Measurements from ENCODE around the gene CRYBG1.

The CRYBG1 gene

DNA sequence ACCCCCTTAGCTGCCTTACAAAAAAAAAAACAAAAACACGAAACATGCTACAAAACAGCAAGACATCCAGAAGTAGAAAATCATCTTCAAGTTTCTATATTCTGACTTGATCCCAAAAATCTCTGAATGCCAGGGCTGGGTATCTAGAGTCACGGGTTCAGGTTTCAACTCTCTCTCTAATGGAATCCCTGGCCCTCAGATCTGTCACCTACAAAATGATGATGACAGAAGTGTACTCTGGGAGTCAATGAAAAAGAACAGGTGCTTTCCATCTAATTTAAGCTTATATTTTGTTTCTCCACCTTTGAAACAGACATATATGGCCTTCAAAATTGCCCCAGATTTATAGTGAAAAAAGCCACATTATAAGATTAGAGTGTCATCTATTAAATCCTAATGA is 250.5 kb downstream of the CRYBG1 start:
- in situ Hi-C loops (cut with MboI; ENCODE audit: low pct_unique_long_range_greater_than_20kb, low sequenced_read_pairs, unreplicated experiment), result no loop called here

DNA sequence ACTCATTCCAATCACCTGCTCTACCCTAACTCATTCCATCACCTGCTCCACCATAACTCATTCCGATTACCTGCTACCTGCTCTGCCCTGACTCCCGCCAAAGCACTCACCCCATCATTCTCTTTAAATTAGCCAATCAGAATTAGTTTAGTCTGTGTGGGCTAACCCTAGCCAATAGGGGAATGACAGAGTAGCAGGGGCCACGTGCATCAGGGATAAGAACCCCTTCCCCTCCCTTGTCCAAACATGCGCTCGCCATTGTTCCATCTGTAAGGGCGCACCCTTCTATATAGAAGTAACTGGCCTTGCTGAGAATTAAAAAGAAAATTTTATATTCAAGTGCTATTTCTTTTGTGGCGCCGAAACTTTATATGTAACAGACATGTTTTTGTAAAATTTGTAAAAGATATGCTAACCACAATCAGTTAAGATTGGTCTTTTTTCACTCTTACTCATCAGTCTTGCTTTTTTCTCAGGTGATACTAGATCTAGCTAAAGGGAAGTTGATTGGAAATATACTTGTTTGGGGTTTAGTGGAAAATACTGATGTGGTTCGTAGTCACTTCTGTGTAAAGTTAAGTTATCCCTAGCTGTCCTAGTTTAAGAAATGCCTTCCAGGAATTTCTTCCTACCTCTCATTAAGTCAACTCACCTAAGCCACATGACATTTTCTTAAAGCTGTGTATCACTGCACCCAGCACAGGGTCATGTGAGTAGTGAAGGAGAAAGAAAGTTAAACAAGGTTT is 252.3 kb downstream of the CRYBG1 start:
- TF ChIP-seq, protein P1, sequence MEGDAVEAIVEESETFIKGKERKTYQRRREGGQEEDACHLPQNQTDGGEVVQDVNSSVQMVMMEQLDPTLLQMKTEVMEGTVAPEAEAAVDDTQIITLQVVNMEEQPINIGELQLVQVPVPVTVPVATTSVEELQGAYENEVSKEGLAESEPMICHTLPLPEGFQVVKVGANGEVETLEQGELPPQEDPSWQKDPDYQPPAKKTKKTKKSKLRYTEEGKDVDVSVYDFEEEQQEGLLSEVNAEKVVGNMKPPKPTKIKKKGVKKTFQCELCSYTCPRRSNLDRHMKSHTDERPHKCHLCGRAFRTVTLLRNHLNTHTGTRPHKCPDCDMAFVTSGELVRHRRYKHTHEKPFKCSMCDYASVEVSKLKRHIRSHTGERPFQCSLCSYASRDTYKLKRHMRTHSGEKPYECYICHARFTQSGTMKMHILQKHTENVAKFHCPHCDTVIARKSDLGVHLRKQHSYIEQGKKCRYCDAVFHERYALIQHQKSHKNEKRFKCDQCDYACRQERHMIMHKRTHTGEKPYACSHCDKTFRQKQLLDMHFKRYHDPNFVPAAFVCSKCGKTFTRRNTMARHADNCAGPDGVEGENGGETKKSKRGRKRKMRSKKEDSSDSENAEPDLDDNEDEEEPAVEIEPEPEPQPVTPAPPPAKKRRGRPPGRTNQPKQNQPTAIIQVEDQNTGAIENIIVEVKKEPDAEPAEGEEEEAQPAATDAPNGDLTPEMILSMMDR (IDR thresholded peaks at IDR 0.05; ENCODE audit: extremely low read depth, insufficient read depth, missing control alignments), result no peak
- in situ Hi-C loops (cut with MboI; ENCODE audit: low pct_unique_long_range_greater_than_20kb, low sequenced_read_pairs, unreplicated experiment), result no loop called here
- DNase-seq (ENCODE audit: low spot score), result no peak

More for the DNA sequence above, 250.5 kb downstream of the CRYBG1 start:
- DNase-seq (ENCODE audit: low spot score), result no peak
- TF ChIP-seq, protein P1 (IDR thresholded peaks at IDR 0.05; ENCODE audit: extremely low read depth, insufficient read depth, missing control alignments), result no peak

DNA sequence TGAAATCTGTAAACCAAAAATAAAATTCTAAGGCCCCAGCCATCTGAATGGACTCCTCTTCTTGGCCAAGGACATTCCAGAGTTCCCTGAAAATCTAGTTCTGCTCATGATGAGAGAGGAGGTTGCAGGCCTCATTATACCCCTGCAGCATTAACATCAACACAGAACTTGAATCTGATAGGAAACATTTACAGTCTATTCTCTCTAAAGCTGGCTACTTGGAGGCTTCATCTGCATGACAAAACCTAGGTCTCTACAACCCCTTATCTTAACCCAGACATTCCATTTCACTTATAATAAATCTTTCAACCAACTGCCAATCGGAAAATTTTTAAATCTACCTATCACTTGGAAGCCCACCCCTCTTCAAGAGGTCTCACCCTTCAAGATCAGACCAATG is 253.1 kb downstream of the CRYBG1 start:
- no peak for DNase-seq (ENCODE audit: low spot score)
- in situ Hi-C loops (cut with MboI; ENCODE audit: low pct_unique_long_range_greater_than_20kb, low sequenced_read_pairs, unreplicated experiment), result no loop called here
- TF ChIP-seq, protein P1 (IDR thresholded peaks at IDR 0.05; ENCODE audit: extremely low read depth, insufficient read depth, missing control alignments), result no peak

DNA sequence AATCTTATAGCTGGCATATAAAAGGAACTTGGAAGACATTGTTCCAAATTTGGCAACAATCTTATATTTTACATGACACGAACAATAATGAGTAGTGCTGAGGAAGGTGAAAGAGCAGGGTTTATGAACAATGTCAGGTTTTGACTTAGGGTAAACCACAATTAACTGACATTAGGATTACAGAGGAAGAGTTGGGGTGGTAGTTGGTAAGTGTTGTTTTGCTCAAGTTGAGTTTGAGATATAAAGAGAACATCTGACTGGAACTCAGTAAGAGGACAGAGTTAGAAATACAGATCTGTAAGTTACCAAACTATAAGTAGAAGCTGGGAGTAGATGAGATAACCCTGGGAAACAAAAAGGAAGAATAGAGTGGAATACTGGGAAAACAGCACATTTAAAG is 253.6 kb downstream of the CRYBG1 start:
- in situ Hi-C loops (cut with MboI; ENCODE audit: low pct_unique_long_range_greater_than_20kb, low sequenced_read_pairs, unreplicated experiment), result no loop called here
- no peak for DNase-seq (ENCODE audit: low spot score)
- TF ChIP-seq, protein P1 (IDR thresholded peaks at IDR 0.05; ENCODE audit: extremely low read depth, insufficient read depth, missing control alignments), result no peak

DNA sequence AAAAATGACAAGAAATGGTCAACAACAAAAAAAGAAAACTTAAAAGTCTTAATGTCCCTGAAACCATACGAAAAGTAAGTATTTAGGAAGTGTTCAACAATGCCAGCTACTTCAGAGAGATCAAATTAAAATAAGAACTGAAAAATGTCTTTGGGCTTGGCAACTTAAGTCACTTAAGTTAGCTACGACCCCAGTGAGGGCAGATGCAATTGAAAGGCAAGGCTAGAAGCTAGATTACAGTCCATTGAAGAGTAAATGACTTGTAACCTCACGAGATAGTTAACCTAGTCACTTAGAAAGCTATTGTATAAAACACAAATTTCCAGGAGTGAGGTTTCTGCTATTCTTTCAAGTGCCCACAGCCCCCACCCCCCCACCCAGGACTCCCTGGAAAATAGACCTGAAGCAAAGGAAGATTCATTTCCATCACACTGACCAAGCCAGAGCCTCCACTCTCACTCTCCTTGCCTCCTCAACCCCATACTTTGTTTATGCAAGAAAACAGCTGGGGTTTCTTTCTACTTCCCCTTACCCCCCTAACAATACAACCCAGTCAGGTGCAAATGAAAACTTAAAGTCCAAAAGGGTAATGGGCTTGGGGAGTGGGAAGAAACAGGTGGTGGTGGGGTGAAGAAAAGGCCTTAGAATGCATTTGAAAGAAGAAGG is 254.2 kb downstream of the CRYBG1 start:
- DNase-seq (ENCODE audit: low spot score), result no peak
- TF ChIP-seq, protein P1 (IDR thresholded peaks at IDR 0.05; ENCODE audit: extremely low read depth, insufficient read depth, missing control alignments), result no peak
- in situ Hi-C loops (cut with MboI; ENCODE audit: low pct_unique_long_range_greater_than_20kb, low sequenced_read_pairs, unreplicated experiment), result no loop called here

DNA sequence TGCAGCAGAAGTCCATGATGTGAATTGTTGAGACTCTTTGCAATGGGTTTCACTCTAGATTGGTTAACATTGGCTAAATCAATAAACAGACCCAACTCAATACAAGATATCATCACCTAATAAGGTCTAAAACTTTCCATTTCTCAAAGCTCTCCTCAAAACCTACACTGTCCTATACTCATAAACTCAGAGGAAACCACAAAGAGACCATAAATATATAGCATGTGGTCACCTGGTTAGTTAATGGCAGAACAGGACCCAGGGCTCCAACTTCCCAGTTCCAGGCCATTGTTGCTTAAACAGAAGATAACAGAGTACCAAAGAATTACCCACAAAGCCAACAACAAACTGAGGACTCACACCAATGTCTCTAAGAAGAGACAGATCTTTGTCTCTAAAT is 256.8 kb downstream of the CRYBG1 start:
- TF ChIP-seq, protein P1 (IDR thresholded peaks at IDR 0.05; ENCODE audit: extremely low read depth, insufficient read depth, missing control alignments), result no peak
- no peak for DNase-seq (ENCODE audit: low spot score)
- in situ Hi-C loops (cut with MboI; ENCODE audit: low pct_unique_long_range_greater_than_20kb, low sequenced_read_pairs, unreplicated experiment), result no loop called here

Measured in GM13977 (cell line).